C4-2B (cell line): ENCODE results near the gene BCR.

Source experiments
- CTCF ChIP-seq: fragments of 450-650 bp; conservative IDR thresholded peaks from 2 replicates; pipeline ENCODE4 v1.5.1; 2017; ENCODE audit warnings: mild to moderate bottlenecking
- ZFX ChIP-seq: fragments of 450-650 bp; IDR thresholded peaks from 2 replicates; pipeline ENCODE4 v1.6.1; 2017

GRCh38 chr22:23184764-23185113, 4.4 kb downstream of the BCR start:
- TF ChIP-seq CTCF, result no peak
- TF ChIP-seq ZFX, result no peak
